B cell (primary cell): Measurements from ENCODE around the gene PRELID1. TPM values are rescaled to one million over a fixed set of nuclear protein-coding genes. Genes with fewer than 3 reads are reported as not detected.

Source experiments
- ATAC-seq: fragments of 200-7000 bp; cut with Tn5 transposase; one replicate; pipeline ENCODE4 v1.10.0; 2021; ENCODE audit warnings: low read depth, mild to moderate bottlenecking, moderate number of reproducible peaks, moderate library complexity
- CTCF ChIA-PET: fragments of 350-600 bp; sonication (Branson Sonifier 250); formaldehyde crosslinking; loops from one replicate; lab custom pipeline; 2021; ENCODE audit warnings: antibody characterized with exemption, inconsistent platforms; lab: Charles Lee
- POLR2A ChIA-PET: fragments of 350-600 bp; sonication (Branson Sonifier 250); formaldehyde crosslinking; loops from one replicate; lab custom pipeline; 2021; ENCODE audit warnings: antibody characterized with exemption; lab: Charles Lee
- DNase-seq: peaks from one replicate; pipeline ENCODE4 v3.0.0; 2013
- H2AFZ ChIP-seq: 2 replicates; pipeline ENCODE4 v1.6.1; 2012; ENCODE audit warnings: mild to moderate bottlenecking, low read depth, low read length; ENCODE audit not compliant: insufficient read depth, poor library complexity, severe bottlenecking
- H3K27ac ChIP-seq, 2 donors: 1 replicate in 1 of 2; 2 replicates in 1 of 2; pipeline ENCODE4 v1.5.1; 2012 to 2013; ENCODE audit warnings: low read length in 2 of 2, mild to moderate bottlenecking in 2 of 2, moderate library complexity in 1 of 2
- H3K27me3 ChIP-seq, 4 experiments: fragments of 200-600 bp in 1 of 4; sonication (generic) in 1 of 4; replicated peaks in 1 of 4; 1 replicate in 2 of 4; 2 replicates in 2 of 4; pipeline versions ENCODE4 v1.6.1 to v1.7.0; 2013 to 2016; ENCODE audit warnings: low read length in 3 of 4, mild to moderate bottlenecking in 2 of 4, mixed read lengths in 1 of 4, moderate library complexity in 1 of 4; ENCODE audit not compliant: insufficient read depth in 4 of 4, control insufficient read depth in 3 of 4; ENCODE audit errors: control extremely low read depth in 1 of 4
- H3K36me3 ChIP-seq, 2 experiments: replicated peaks in 1 of 2; 1 replicate in 1 of 2; 2 replicates in 1 of 2; pipeline versions ENCODE4 v1.6.1 to v1.7.1; 2013; ENCODE audit warnings: low read length in 1 of 2; ENCODE audit not compliant: insufficient read depth in 2 of 2, control insufficient read depth in 1 of 2; ENCODE audit errors: control extremely low read depth in 1 of 2, extremely low read depth in 1 of 2
- H3K4me1 ChIP-seq, 2 donors: fragments of 200-600 bp in 1 of 2; sonication (generic) in 1 of 2; 1 replicate in 1 of 2; 2 replicates in 1 of 2; pipeline versions ENCODE4 v1.5.1 to v1.6.1; 2013 to 2017; ENCODE audit warnings: low read length in 2 of 2; ENCODE audit not compliant: control insufficient read depth in 2 of 2, insufficient read depth in 2 of 2
- H3K4me2 ChIP-seq: replicated peaks from 2 replicates; pipeline ENCODE3; 2012; ENCODE audit warnings: mild to moderate bottlenecking, low read depth, low read length; ENCODE audit not compliant: poor library complexity, severe bottlenecking
- H3K4me3 ChIP-seq, 5 experiments: fragments of 200-600 bp in 1 of 5; sonication (generic) in 1 of 5; 1 replicate in 3 of 5; 2 replicates in 2 of 5; pipeline versions ENCODE4 v1.5.1 to v1.7.0; 2011 to 2016; ENCODE audit warnings: low read length in 4 of 5, mild to moderate bottlenecking in 4 of 5, low read depth in 2 of 5, control low read depth in 1 of 5, moderate library complexity in 1 of 5; ENCODE audit not compliant: insufficient read depth in 1 of 5; ENCODE audit errors: control extremely low read depth in 1 of 5, extremely low read depth in 1 of 5
- H3K79me2 ChIP-seq: fragments of 200-600 bp; sonication (generic); one replicate; pipeline ENCODE4 v1.6.0; 2016; ENCODE audit warnings: low read length; ENCODE audit not compliant: control insufficient read depth, insufficient read depth
- H3K9ac ChIP-seq: fragments of 200-600 bp; sonication (generic); 2 replicates; pipeline ENCODE4 v1.6.1; 2017; ENCODE audit warnings: mild to moderate bottlenecking, low read length, moderate library complexity
- H3K9me3 ChIP-seq, 3 donors: one replicate each; pipeline versions ENCODE4 v1.6.1 to v1.7.1; 2013; ENCODE audit warnings: low read length in 2 of 3; ENCODE audit not compliant: control insufficient read depth in 2 of 3, insufficient read depth in 1 of 3; ENCODE audit errors: control extremely low read depth in 1 of 3
- H4K20me1 ChIP-seq: 2 replicates; pipeline ENCODE4 v1.6.0; 2012; ENCODE audit warnings: mild to moderate bottlenecking, low read length; ENCODE audit not compliant: insufficient read depth, control insufficient read depth, poor library complexity, severe bottlenecking
- H3K27ac Mint-ChIP-seq: one replicate; pipeline ENCODE4 v1.8.0; 2021; ENCODE audit warnings: mixed read lengths
- H3K27me3 Mint-ChIP-seq: one replicate; pipeline ENCODE4 v1.8.0; 2021; ENCODE audit warnings: mixed read lengths
- H3K4me1 Mint-ChIP-seq: one replicate; pipeline ENCODE4 v1.8.0; 2021; ENCODE audit warnings: mixed read lengths
- H3K4me3 Mint-ChIP-seq: one replicate; pipeline ENCODE4 v1.8.0; 2021; ENCODE audit warnings: mixed read lengths
- H3K9me3 Mint-ChIP-seq: one replicate; pipeline ENCODE4 v1.8.0; 2022; ENCODE audit warnings: mixed read lengths; ENCODE audit not compliant: insufficient read depth
- EZH2 ChIP-seq: IDR thresholded peaks from 2 replicates; pipeline ENCODE4 v1.6.1; 2012; ENCODE audit warnings: borderline replicate concordance, low read depth, mild to moderate bottlenecking, moderate library complexity, low read length; ENCODE audit not compliant: insufficient read depth, poor library complexity, severe bottlenecking
- WGBS: methylation state at CpG from one replicate; pipeline ENCODE4 v1.1.5; 2013; ENCODE audit warnings: missing lambda C conversion rate; ENCODE audit not compliant: insufficient coverage; 5-methylcytosine and 5-hydroxymethylcytosine counted together
- intact Hi-C: fragments of 100-400 bp; cut with micrococcal nuclease; formaldehyde crosslinking; loops from one replicate; pipeline ENCODE4 v1.10.0; 2022
- polyA plus RNA-seq: library from polyadenylated mRNA; depleted of rRNA; stranded (reverse); fragments of >200 nt; gene quantifications from 2 replicates; pipeline ENCODE4 v1.2.3, GENCODE V29; 2012
- total RNA-seq, 2 donors: library from RNA; stranded (reverse); fragments of 120-200 nt in 1 of 2; gene quantifications; 1 replicate in 1 of 2; 2 replicates in 1 of 2; pipeline versions ENCODE4 v1.2.3 to v1.2.4, GENCODE V29; 2013 to 2022
- TF ChIP-seq, protein P1 (sequence below): fragments of 200-600 bp; IDR thresholded peaks from one replicate; pipeline ENCODE4 v1.8.0; 2022; ENCODE audit warnings: antibody characterized with exemption, mild to moderate bottlenecking

PRELID1 gene
- total and polyA plus RNA-seq, 2 donors (not counting 1 experiment from before 2014, with no cell fraction given) = 71.7 to 86.8 TPM

DNA sequence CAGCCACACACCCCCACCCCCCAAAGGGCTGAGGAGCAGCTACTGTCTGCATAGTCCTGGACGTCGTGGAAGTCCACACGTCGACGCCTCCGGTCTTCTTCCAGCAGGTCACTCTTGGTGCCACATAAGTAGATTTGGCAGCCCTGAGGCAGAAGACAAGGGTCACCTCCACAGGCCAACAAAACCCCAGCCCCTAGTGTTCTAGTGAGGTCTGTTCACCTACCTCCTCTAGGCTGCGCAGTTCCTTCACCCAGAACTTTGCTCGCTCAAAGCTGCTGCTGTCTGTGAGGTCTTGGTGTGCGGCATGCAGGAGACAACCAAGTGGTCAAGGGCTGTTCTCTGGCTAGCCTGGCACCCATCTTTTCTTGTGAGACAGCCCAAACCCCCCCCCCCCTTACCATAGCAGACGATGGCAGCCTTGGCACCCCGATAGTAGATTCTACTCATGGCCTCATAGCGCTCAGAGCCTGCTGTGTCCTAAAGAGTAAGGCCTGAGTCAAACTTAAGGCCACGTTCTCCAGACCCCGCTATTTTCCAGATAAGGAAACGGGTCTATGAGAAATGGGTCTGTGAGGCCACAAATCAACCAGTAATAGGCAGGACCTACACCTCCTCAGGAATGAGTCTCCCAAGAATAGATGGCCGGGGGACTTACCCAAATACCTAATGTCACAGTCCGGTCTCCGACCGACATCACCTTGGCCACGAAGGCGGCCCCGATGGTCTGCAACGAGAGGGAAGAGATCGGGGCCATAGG lies 1.1 kb upstream of the PRELID1 start:
- H3K4me3 Mint-ChIP-seq = peak overlapping the region; percentile 95
- intact Hi-C loops = loop anchor here (5.0 kb wide), 3 partner anchors 190 to 300 kb away; partner anchors contain the start of genes B4GALT7 and DOK3
- DNase-seq = peak; percentile 39
- H2AFZ ChIP-seq = peak overlapping the region; percentile 93
- H3K27me3 ChIP-seq = no peaks in the 10 kb centered on the region
- peaks cover 80% of the 10 kb centered on the region for H3K4me1 Mint-ChIP-seq
- H3K9me3 ChIP-seq = no peaks in the 10 kb centered on the region
- POLR2A ChIA-PET = interaction anchor here (0.7 to 1.2 kb wide), 3 partner anchors 7 to 10 kb away, joined by 3 read pairs; no protein-coding TSS in a partner anchor
- peaks cover 60 to 78% of the 10 kb centered on the region in 2 donors for H3K4me1 ChIP-seq
- peak overlapping the region; percentile 93 for H3K9ac ChIP-seq
- WGBS = 35% methylated on average over 22 of the region's 24 CpGs
- H3K27ac Mint-ChIP-seq = peak overlapping the region; percentile 93
- peaks cover 41% of the 10 kb centered on the region for H3K79me2 ChIP-seq
- CTCF ChIA-PET = interaction anchor here (1.3 to 3.8 kb wide), 4 partner anchors 7 to 152 kb away, joined by 5 to 26 read pairs (median 6); partner anchors contain the start of gene MXD3
- no peak for ATAC-seq
- peaks cover 26% of the 10 kb centered on the region for H4K20me1 ChIP-seq
- H3K4me2 ChIP-seq = peak overlapping the region; percentile 87
- H3K9me3 Mint-ChIP-seq = no peaks in the 10 kb centered on the region
- peak overlapping the region; percentile 51 to 97 (median 71) for H3K4me3 ChIP-seq
- peaks cover 2 to 40% of the 10 kb centered on the region in 2 experiments for H3K36me3 ChIP-seq
- H3K27ac ChIP-seq = peak overlapping the region; percentile 79 to 81
- no peaks in the 10 kb centered on the region for H3K27me3 Mint-ChIP-seq
- no peak for TF ChIP-seq EZH2
- TF ChIP-seq, protein P1, sequence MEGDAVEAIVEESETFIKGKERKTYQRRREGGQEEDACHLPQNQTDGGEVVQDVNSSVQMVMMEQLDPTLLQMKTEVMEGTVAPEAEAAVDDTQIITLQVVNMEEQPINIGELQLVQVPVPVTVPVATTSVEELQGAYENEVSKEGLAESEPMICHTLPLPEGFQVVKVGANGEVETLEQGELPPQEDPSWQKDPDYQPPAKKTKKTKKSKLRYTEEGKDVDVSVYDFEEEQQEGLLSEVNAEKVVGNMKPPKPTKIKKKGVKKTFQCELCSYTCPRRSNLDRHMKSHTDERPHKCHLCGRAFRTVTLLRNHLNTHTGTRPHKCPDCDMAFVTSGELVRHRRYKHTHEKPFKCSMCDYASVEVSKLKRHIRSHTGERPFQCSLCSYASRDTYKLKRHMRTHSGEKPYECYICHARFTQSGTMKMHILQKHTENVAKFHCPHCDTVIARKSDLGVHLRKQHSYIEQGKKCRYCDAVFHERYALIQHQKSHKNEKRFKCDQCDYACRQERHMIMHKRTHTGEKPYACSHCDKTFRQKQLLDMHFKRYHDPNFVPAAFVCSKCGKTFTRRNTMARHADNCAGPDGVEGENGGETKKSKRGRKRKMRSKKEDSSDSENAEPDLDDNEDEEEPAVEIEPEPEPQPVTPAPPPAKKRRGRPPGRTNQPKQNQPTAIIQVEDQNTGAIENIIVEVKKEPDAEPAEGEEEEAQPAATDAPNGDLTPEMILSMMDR = no peak
